ENCODE measurements around the gene SMIM20. TPM values are rescaled to one million over a fixed set of nuclear protein-coding genes. Genes with fewer than 3 reads are reported as not detected.

The SMIM20 gene
- total and polyA plus RNA-seq, 12 donors: 27.4 to 48.5 (median 42.0) TPM

GRCh38 chr4:25970691-25971432 is 56.8 kb downstream of the SMIM20 start:
- H3K27ac ChIP-seq: peak overlapping the region in 5 of 10 donors; percentile 9 to 75 (median 34)
- DNase-seq: no peak
- H3K4me1 ChIP-seq: peaks cover 3 to 51% (median 25%) of the 10 kb centered on the region in 9 donors
- no peak overlapping the region for H3K4me3 ChIP-seq
- intact Hi-C loops (cut with DNase I): loop anchor here in 1 of 10 donors (5.0 kb wide), 1 partner anchor 44 kb away; no protein-coding TSS in a partner anchor
- peaks cover 0 to 10% (median 0%) of the 10 kb centered on the region in 7 donors for H3K27me3 ChIP-seq
- ATAC-seq: peak; percentile 4 to 49 (median 23)
- H3K36me3 ChIP-seq: no peaks in the 10 kb centered on the region
- WGBS, 2 donors: 73 to 79% methylated on average over 6 of the region's 6 CpGs
- no peaks in the 10 kb centered on the region for H3K9me3 ChIP-seq
- no peak for TF ChIP-seq CTCF (IDR thresholded peaks at IDR 0.05)

GRCh38 chr4:25972366-25972765 is 58.3 kb downstream of the SMIM20 start:
- no peak for TF ChIP-seq CTCF (IDR thresholded peaks at IDR 0.05)
- ATAC-seq (no peak), DNase-seq (no peak)
- Histone ChIP-seq H3K27me3 (peaks cover 0 to 10% (median 0%) of the 10 kb centered on the region in 7 donors), H3K4me1 (peaks cover 3 to 50% (median 25%) of the 10 kb centered on the region in 9 donors), H3K27ac (no peak overlapping the region), H3K9me3 (no peaks in the 10 kb centered on the region), H3K36me3 (no peaks in the 10 kb centered on the region), H3K4me3 (no peak overlapping the region)
- WGBS, 2 donors: 96 to 99% methylated on average over 4 of the region's 4 CpGs
- intact Hi-C loops (cut with DNase I): loop anchor here in 1 of 10 donors (5.0 kb wide), 1 partner anchor 45 kb away; no protein-coding TSS in a partner anchor

DNA sequence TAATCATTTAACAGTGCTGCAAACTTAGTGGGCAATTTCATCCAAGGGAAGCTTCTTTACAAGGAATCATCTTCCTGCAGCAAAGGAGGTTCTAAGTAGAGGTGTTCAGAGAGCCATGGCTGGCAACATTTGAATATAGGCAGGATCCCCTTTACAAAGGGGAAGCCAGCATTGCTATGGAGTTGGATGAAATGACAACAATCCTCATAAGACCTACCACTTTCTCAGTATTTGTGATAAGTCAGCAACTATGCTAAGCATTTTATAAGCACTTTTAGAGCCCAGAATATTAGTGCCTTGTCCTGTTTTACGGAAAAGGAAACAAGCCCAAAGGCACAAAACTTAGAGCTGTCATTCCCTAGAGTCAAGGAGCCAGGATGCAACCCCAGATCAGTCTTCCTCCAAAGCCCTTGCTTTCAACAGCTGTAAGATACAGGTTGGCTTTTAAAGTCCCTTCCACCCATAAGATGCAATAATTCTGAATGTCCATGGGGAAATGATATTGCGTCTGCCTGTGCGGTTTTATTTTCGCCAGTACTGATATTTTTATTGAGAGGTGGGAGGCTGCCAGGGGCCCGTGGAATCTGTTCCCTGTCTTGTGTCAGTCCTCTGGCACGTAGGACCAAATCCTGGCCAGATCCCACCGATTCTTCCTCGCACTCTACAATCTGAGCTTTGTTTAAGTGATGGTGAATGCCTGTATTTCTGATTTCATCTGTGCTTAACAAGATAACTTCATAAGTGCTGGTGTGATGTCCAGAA is 59.1 kb downstream of the SMIM20 start:
- no peaks in the 10 kb centered on the region for H3K36me3 ChIP-seq
- intact Hi-C loops (cut with DNase I): loop anchor here in 1 of 10 donors (5.0 kb wide), 1 partner anchor 46 kb away; no protein-coding TSS in a partner anchor
- H3K4me1 ChIP-seq: peaks cover 3 to 45% (median 25%) of the 10 kb centered on the region in 9 donors
- peak overlapping the region in 4 of 10 donors; percentile 10 to 28 (median 22) for H3K27ac ChIP-seq
- H3K9me3 ChIP-seq: no peaks in the 10 kb centered on the region
- WGBS, 2 donors: 52 to 57% methylated on average over 8 of the region's 8 CpGs
- H3K27me3 ChIP-seq: peaks cover 0 to 7% (median 0%) of the 10 kb centered on the region in 7 donors
- no peak for TF ChIP-seq CTCF (IDR thresholded peaks at IDR 0.05)
- peak in 3 of 8 donors; percentile 3 to 23 (median 4) for ATAC-seq
- no peak overlapping the region for H3K4me3 ChIP-seq
- no peak for DNase-seq

- TF ChIP-seq CTCF (IDR thresholded peaks at IDR 0.05): no peak
- H3K4me3 ChIP-seq: no peak overlapping the region
- peaks cover 0 to 8% (median 0%) of the 10 kb centered on the region in 11 donors for H3K9me3 ChIP-seq
- intact Hi-C loops (cut with DNase I): no loop called here
- H3K36me3 ChIP-seq: no peaks in the 10 kb centered on the region
- no peak for ATAC-seq
- peaks cover 3 to 13% (median 9%) of the 10 kb centered on the region in 9 donors for H3K4me1 ChIP-seq
- no peaks in the 10 kb centered on the region for H3K27me3 ChIP-seq
- DNase-seq: no peak
- no peak overlapping the region for H3K27ac ChIP-seq
- 77 to 86% methylated on average over 7 of the region's 7 CpGs for WGBS, 2 donors
Observed at GRCh38 chr4:25976780-25977179, 62.8 kb downstream of the SMIM20 start.
